Activated CD4-positive, CD25-positive, alpha-beta regulatory T cell treated with anti-CD3 and anti-CD28 coated beads, Interleukin-2, amount 50 U/mL, for 16 hours (primary cell): ENCODE data around the gene OTUD5.
"Not testable (repeated sequence)": the region's sequence is repeated elsewhere in the genome, so short reads cannot be mapped to it uniquely, and the experiment has no call there.

ENCODE experiments used
- DNase-seq: peaks from one replicate; pipeline ENCODE4 v3.0.0-alpha.2; 2020; ENCODE audit warnings: low read depth, low spot score

OTUD5 gene

DNA sequence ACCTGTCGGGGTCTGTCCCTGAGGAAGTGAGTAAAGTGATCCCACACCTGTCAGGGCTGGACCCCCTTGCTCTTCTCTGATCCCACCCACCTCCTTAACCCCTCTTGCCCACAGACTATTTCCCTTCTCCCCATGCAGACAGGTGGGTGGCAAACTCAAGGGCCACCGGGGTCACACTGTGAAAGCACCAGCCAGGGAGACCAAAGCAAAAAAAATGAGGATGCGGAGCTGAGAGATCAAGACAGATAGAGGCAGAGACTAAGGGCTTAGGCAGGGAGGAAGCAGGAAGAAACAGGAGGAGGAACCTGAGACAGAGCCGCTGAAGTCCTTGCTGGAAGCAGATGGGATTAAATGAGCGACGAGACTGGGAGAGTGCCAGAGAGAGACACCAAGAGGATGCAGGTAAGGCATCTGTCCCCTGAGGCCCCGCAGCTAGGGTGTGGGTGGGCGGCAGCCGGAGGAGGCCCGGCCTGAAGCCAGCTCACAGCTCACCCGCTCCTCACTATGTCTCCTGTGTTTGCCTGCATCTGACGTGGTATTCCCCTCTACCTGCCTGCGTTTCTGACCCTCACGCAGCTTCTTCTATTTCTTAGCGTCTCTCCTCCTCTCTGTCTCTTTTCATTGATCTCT is 67.0 kb downstream of the OTUD5 start:
- no peak for DNase-seq

DNA sequence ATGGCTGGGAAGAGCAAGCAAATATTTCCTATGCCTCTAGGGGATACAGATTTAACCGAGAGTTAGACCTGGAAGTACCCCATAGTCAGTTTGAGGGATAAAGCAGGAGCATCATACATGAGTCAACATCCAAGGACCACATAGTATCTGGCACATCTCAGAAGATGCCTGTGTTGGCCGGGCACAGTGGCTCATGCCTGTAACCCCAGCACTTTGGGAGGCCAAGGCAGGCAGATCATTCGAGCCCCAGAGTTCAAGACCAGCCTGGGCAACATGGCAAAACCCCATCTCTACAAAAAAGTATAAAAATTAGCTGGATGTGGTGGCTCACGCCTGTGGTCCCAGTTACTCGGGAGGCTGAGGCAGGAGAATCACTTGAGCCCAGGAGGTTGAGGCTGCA is 70.8 kb downstream of the OTUD5 start:
- not testable (repeated sequence) for DNase-seq

DNA sequence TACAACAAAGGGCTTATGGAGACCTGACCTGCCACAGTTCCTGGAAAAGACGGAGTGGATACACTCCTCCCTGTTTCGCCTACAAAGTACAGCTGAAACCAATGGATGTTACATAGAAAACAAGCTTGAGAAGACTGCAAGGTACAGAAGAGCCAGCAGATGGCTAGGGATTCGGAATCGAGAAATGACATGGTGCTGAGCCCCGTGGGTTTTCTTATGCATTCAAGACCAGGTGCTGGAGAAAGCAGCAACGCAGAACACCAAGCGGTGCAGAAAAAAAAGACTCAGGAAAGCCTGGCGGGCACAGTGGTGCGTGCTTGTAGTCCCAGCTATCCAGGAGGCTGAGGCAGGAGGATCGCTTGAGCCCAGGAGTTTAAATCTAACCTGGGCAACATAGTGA is 73.7 kb downstream of the OTUD5 start:
- no peak for DNase-seq

DNA sequence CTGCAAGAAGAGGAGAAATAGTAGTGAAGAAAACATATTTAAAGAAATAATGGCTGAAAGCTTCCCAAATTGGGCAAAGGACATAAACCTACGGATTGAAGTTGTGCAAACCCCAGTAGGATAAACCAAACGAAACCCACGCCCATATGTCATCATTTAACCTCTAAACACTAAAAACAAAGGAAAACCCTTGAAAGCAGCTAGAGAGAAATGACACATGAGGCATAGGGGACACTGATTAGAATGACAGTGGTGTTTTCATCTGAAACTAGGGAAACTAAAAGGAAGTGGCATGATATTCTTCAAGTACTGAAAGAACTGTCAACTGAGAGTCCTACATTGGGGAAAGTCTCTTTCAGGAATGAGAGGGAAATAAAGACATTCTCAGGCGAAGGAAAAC is 80.5 kb downstream of the OTUD5 start:
- DNase-seq: not testable (repeated sequence)
